ENCODE data around the gene CDC14A. TPM values are rescaled to one million over a fixed set of nuclear protein-coding genes. Genes with fewer than 3 reads are reported as not detected.

Gene CDC14A
- total and polyA plus RNA-seq, 2 experiments from 2014 or later = 7.3 to 14.5 TPM

DNA sequence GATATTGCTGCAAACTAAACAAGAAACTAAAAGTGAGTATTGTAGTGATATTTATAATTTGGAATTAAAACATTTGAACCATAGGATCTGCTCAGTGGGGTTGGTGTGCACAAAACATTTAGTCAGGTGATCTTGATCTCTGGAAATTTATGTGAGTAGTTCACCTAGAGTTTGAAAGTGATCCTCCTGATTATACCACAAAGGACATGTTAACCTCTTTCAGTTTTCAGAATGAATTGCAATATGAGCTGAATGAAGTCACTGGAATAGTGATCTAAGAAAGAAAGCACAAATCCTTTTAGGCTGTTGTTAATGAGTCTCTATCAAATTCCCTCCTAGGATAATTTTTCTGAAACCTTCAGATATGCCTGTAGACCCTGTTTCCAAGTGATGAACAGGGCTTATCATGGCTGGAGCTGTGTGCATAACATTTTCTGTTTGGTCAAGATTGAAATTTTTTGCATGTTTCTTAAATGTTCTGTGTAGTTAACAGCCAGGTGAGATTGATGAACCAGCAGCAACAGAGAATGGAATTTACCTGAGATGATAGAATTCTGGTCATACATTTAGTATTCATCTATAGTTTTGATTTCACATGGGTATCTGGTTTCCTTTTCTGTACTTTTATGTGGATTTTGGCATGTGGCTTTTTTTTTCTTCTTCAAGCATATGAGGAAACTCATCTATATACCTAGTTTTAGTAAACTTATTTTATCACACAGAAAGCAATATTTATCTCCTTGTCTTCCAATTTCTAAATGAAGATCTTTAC, 25.5 kb downstream of the CDC14A start:
- H3K36me3 ChIP-seq (replicated peaks; ENCODE audit: insufficient read depth, low read depth) = no peaks in the 10 kb centered on the region

GRCh38 chr1:100378956-100379355, 26.6 kb downstream of the CDC14A start:
- Histone ChIP-seq H4K20me1 (ENCODE audit: insufficient read depth, poor library complexity, severe bottlenecking) (no peaks in the 10 kb centered on the region), H2AFZ (no peak overlapping the region), H3K4me3 (no peak overlapping the region), H3K4me1 (ENCODE audit: insufficient read depth) (no peaks in the 10 kb centered on the region), H3K9me2 (replicated peaks; ENCODE audit: insufficient read depth) (no peaks in the 10 kb centered on the region), H3K36me3 (replicated peaks; ENCODE audit: insufficient read depth, low read depth) (no peaks in the 10 kb centered on the region), H3K9me3 (ENCODE audit: low read depth) (no peaks in the 10 kb centered on the region), H3K4me2 (no peak overlapping the region), H3K79me2 (peaks cover 13% of the 10 kb centered on the region), H3K27ac (no peak overlapping the region), H3K27me3 (no peaks in the 10 kb centered on the region)
- 88% methylated on average over 2 of the region's 2 CpGs for WGBS (ENCODE audit: low lambda C conversion rate, missing lambda C conversion rate)
- TF ChIP-seq EZH2phosphoT487 (IDR thresholded peaks at IDR 0.05; ENCODE audit: low read depth, severe bottlenecking, unreplicated experiment) = no peak
- no peak for TF ChIP-seq CTCF (IDR thresholded peaks at IDR 0.05; ENCODE audit: poor library complexity)
- no peak for TF ChIP-seq EZH2 (IDR thresholded peaks at IDR 0.05; ENCODE audit: borderline replicate concordance)
- no peak for DNase-seq (ENCODE audit: low spot score)

More for the DNA sequence above, 25.5 kb downstream of the CDC14A start:
- Histone ChIP-seq H3K27me3 (no peaks in the 10 kb centered on the region), H3K79me2 (peaks cover 13% of the 10 kb centered on the region), H4K20me1 (ENCODE audit: insufficient read depth, poor library complexity, severe bottlenecking) (no peaks in the 10 kb centered on the region), H3K4me1 (ENCODE audit: insufficient read depth) (no peaks in the 10 kb centered on the region), H3K4me3 (no peak overlapping the region), H3K9me2 (replicated peaks; ENCODE audit: insufficient read depth) (no peaks in the 10 kb centered on the region), H2AFZ (no peak overlapping the region), H3K4me2 (no peak overlapping the region), H3K9me3 (ENCODE audit: low read depth) (no peaks in the 10 kb centered on the region), H3K27ac (no peak overlapping the region)
- DNase-seq (ENCODE audit: low spot score) = no peak
- TF ChIP-seq CTCF (IDR thresholded peaks at IDR 0.05; ENCODE audit: poor library complexity) (no peak), EZH2 (IDR thresholded peaks at IDR 0.05; ENCODE audit: borderline replicate concordance) (no peak), EZH2phosphoT487 (IDR thresholded peaks at IDR 0.05; ENCODE audit: low read depth, severe bottlenecking, unreplicated experiment) (no peak)

DNA sequence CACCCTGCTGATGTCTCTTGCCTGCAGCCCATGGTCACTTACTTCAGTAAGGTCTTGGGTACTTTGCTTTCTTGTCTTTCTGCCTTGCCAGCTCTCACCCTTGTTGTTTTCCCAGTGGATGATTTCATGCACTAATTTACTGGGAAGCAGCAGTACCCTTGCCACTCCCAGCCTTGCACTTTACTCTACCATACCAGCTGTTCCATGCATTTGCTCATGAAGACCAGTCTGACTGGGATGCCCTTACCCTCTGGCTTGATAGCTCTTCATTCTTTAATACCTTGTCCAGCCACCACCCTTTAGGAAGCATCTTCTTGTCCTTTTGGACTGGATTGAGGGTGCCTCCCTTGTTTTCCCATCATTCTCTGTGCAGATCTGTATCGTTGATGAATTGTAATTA, 28.3 kb downstream of the CDC14A start:
- Histone ChIP-seq H3K27me3 (no peaks in the 10 kb centered on the region), H3K9me2 (replicated peaks; ENCODE audit: insufficient read depth) (no peaks in the 10 kb centered on the region), H3K9me3 (ENCODE audit: low read depth) (no peaks in the 10 kb centered on the region), H3K4me1 (ENCODE audit: insufficient read depth) (no peaks in the 10 kb centered on the region), H3K4me3 (no peak overlapping the region), H3K79me2 (peaks cover 11% of the 10 kb centered on the region), H3K36me3 (replicated peaks; ENCODE audit: insufficient read depth, low read depth) (no peaks in the 10 kb centered on the region), H2AFZ (no peak overlapping the region), H4K20me1 (ENCODE audit: insufficient read depth, poor library complexity, severe bottlenecking) (no peaks in the 10 kb centered on the region), H3K4me2 (no peak overlapping the region), H3K27ac (no peak overlapping the region)
- no peak for TF ChIP-seq CTCF (IDR thresholded peaks at IDR 0.05; ENCODE audit: poor library complexity)
- no peak for TF ChIP-seq EZH2 (IDR thresholded peaks at IDR 0.05; ENCODE audit: borderline replicate concordance)
- no peak for TF ChIP-seq EZH2phosphoT487 (IDR thresholded peaks at IDR 0.05; ENCODE audit: low read depth, severe bottlenecking, unreplicated experiment)
- WGBS (ENCODE audit: low lambda C conversion rate, missing lambda C conversion rate) = 85% methylated on average over 1 of the region's 1 CpG
- no peak for DNase-seq (ENCODE audit: low spot score)

All from hepatocyte (in vitro differentiated cells).